Mucosa of gallbladder (tissue), 1 donor: ENCODE results near the gene KCNQ4. TPM values are rescaled to one million over a fixed set of nuclear protein-coding genes. Genes with fewer than 3 reads are reported as not detected.

Source experiments
- DNase-seq: peaks from one replicate; pipeline ENCODE4 v3.0.0-alpha.2; 2020; ENCODE audit warnings: low spot score
- total RNA-seq: library from RNA; stranded (reverse); gene quantifications from one replicate; pipeline ENCODE4 v1.2.1, GENCODE V29; 2021
- donor health status: DM: no; HTN: no; CAD: no.

KCNQ4 gene
- total RNA-seq, 1 donor from 2014 or later = 3.5 TPM

DNA sequence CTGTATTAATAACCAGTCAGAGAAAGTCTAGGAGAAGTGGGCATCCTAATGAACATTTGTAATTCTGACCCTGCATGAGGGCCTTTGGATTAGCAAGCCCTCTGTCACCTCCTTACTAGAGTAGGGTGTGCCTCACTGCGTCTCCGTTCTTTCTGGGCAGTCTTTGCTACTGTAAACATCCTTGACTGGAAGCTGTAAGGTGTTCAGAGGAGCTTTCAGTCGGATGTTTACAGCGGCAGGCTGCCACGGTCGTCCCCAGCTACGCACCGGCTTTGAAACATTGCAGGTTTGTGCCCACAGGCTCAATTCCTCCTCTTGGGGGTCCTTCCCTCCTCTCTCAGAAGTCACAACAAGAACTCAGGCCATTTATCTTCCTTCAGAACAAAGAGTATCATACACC lies 29.4 kb upstream of the KCNQ4 start:
- DNase-seq = no peak

GRCh38 chr1:40755067-40755466 lies 28.5 kb upstream of the KCNQ4 start:
- DNase-seq = peak; percentile 23

- DNase-seq = no peak
Measured at GRCh38 chr1:40756523-40756922, 27.1 kb upstream of the KCNQ4 start.

DNA sequence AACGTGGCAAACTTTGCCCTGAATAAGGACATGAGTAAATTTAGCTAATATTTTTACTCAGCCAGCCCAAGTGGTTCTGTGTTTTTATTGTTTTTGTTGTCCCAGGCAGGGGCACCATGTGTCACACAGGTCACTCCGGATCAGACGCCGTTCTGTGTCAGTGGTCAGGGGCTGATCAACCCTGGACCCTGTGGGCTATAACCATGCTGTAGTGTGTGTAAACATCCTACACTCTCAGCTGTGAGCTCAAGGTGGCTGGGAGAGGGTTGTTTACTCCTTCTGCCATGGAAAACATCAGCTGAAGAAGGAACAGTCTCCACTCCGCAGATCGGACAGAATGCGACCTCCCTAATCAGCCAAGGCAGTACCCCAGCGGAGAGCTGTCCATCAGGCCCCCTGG lies 26.5 kb upstream of the KCNQ4 start:
- no peak for DNase-seq

DNA sequence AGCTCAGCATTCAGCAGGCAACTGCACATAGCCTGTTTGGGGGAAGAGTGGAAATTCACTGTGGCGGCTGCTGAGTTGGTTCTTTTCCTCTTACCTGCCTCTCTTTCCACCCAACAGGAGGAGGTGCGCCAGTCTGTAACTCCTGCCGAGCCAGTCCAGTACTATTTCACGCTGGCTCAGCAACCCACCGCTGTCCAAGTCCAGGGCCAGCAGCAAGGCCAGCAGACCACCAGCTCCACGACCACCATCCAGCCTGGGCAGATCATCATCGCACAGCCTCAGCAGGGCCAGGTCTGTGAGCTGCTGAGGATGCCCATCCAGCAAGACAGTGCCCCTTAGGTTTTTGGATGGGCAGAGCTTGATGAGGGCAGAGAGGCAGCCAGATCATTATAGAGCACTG lies 25.6 kb upstream of the KCNQ4 start:
- DNase-seq = no peak

DNA sequence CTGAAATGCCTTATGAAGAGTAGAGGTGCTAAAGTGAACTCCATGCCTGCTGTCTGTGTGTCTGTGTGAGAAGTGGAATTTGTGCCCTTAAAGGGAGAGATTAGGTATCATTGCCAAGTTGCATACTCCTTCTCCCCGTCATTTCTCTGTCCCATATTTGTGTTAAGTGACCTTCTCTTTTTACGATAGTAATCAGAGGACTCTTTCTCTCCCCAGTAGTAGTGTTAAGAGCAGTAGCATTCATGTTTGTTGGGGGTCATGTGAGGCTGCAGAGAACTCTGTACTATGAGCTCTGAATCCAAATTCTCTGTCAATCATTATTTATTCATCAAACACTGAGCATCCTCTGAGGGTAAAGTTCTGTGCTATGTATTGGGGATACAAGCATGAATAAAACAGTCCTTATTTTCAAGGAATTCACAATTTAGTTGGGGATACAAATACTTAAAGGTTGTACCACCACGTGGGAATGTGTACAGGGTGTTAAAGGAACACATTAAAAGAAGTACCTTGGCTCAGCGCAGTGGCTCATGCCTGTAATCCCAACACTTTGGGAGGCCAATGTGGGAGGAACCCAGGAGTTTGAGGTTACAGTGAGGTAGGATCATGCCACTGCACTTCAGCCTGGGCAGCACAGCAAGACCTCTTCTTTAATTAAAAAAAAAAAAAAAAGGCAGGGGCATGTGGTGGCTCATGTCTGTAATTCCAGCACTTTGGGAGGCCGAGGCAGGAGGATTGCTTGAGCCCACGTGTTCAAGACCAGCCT lies 24.8 kb upstream of the KCNQ4 start:
- no peak for DNase-seq

DNA sequence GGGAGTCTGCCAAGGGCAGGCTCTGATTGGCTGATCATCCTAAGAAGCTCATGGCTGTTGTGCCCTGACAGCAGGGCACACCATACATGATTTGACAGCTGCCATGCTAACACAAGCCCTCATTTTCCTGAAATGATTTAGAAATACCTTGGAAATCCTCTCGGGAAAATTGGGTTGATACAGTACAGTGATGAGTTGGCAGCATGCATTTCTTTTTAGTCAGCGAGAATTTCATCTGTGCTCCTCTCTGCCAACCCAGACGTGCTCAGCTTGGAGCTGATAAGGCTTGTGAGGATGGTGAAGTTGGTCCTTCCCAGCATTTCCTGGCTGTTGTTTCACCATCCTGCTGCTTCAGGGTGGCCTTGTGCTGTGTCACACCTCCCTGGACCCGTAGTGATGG lies 22.6 kb upstream of the KCNQ4 start:
- no peak for DNase-seq

- no peak for DNase-seq
Measured at GRCh38 chr1:40762144-40762923, 21.3 kb upstream of the KCNQ4 start.

DNA sequence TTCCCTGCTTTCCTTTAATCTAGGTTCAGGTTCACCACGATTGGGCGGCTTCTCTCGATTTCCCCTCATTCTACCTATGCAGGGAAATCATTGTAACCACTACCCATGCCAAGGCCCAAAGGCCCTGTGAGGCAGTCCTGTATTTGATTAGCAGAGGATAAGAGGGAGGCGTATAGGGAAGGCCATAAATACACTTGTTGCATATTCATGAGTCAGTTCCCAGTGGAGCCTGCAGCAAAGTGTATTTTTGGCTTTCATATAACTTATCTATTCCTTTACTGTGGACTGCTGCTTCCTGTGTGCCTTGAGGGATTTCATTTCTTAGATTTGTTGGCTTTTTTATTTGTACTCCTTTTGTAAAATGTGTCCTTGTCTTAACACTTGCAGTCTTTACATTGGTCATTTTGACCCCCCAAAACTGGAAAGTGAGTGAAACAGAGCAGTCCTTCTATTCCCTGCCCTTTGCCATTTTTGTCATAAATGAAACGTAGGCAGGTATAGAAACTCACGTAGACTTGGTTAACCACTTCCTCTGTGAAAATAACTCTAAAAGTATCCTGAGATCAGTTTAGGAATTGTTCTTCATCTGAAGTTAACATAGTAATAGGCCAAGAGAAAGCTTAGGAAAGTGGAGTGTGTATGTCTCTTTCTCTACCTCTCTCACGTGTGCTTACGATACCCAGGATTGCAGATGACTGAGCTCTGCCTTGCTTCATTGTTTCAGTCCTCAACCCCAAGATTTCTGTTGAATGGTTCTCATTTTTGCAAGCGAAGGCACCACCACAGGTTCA lies 19.6 kb upstream of the KCNQ4 start:
- no peak for DNase-seq

DNA sequence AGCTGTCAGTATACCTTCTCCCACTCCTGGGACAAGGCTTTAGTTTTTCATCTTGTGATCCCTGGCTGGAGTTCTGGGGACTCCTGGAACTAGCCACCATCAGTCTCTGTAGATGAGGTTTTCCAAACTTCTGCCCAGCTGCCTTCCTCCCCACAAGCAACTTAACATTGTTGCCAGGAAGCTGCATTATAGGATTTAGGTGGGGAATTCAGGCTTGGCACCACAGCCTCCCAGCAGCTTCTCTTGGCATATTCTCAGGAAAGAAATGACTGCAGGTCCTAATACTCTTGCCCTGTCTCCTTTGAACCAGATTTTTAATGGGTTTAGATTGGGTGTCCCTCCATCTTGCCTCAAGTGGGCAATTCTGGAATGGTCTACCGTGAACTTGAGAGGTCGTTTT lies 18.6 kb upstream of the KCNQ4 start:
- DNase-seq = no peak

GRCh38 chr1:40766017-40766416 lies 17.6 kb upstream of the KCNQ4 start:
- no peak for DNase-seq

DNA sequence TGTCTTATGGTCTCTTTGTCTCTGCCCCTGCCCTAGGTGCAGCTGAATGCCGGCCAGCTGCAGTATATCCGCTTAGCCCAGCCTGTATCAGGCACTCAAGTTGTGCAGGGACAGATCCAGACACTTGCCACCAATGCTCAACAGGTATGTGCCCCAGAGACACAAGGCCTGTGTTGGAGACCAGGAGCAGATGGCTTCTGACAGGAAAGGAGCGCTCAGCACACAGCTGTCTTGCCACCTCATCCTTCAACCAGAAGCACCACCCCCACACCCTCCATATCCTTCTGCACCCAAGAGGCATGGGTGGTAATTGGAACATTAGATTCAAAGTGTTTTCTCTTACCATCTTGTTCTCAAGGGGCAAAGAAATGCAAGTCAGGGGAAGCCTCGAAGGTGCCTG lies 17.0 kb upstream of the KCNQ4 start:
- no peak for DNase-seq

DNA sequence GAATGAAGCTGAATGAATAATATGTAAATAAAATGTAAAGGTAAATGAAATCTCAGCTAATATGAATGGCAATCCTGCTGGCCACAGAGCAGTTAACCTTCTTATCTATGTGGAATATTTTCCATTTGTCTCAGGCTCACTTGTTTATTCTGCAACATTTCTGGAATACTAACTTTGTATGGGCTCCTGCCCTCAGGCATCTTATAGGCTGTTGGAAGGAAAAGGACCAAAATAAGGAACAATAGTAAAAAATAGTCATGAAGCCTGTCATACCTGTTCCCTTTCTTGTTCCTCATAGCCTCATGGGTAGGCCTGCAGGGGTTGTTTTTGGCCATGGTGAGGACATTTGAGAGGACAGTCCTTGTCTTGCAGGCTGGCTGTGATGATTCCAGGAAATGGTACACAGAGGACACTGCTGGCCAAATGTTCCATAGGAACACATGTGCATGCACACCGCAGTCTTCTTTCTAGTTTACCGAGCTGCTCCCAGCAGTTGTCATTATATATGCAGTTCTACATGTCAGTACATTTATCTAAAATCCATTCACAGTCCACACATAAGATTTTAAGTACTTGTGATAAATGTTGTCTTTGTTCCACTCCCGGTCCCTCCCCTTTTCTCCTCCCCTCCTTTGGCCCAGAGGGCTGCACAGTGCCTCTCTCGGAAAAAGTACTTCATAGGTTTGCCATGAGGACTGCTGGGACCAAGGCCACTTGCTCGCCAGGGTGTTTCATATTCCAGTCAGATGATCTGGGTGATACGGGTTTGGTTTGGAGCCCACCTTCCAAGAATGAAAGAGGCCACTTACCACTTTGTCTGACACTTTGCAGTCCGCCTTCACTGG lies 15.2 kb upstream of the KCNQ4 start:
- no peak for DNase-seq

DNA sequence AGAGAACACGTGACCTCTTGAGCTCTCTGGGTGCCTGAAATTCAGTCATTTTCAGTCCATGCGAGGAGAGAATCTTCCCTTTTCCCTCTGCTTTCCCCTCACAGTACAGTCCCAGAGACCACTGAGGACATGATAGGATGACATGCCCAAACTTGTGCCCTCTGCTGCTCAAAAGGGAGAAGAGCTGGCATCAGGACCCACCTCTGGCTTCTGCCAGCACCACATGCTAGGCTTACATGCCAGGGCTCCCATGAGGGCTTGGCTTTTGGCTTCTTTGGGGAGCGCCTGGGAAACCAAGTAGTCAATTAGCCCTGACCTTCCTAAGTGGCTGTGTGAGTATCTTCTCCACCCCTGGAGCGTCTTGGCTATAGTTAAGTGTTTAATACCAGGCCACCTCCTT lies 13.8 kb upstream of the KCNQ4 start:
- DNase-seq = no peak

DNA sequence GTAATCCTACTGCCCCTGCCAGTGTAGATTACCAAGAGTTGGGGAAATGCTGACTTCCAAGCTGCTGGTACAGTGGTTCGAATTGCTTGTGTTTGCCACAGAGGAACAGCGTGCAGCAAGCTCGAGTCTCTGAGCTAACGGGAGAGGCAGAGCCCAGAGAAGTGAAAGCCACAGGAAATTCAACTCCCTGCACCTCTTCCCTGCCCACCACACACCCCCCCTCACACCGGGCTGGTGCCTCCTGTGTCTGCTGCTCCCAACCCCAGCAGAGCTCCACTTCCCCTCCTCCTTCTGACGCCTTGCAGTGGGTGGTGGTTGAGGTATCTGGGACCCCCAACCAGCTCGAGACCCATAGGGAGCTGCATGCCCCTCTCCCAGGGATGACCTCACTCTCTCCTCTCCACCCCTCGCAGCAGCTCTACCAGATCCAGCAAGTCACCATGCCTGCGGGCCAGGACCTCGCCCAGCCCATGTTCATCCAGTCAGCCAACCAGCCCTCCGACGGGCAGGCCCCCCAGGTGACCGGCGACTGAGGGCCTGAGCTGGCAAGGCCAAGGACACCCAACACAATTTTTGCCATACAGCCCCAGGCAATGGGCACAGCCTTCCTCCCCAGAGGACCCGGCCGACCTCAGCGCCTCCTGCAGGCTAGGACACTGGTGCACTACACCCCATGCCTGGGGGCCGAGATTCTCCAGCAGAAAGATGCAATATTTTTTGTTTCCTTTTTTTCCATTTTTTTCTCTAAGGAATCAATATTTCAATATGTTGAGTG lies 13.1 kb upstream of the KCNQ4 start:
- DNase-seq = no peak

DNA sequence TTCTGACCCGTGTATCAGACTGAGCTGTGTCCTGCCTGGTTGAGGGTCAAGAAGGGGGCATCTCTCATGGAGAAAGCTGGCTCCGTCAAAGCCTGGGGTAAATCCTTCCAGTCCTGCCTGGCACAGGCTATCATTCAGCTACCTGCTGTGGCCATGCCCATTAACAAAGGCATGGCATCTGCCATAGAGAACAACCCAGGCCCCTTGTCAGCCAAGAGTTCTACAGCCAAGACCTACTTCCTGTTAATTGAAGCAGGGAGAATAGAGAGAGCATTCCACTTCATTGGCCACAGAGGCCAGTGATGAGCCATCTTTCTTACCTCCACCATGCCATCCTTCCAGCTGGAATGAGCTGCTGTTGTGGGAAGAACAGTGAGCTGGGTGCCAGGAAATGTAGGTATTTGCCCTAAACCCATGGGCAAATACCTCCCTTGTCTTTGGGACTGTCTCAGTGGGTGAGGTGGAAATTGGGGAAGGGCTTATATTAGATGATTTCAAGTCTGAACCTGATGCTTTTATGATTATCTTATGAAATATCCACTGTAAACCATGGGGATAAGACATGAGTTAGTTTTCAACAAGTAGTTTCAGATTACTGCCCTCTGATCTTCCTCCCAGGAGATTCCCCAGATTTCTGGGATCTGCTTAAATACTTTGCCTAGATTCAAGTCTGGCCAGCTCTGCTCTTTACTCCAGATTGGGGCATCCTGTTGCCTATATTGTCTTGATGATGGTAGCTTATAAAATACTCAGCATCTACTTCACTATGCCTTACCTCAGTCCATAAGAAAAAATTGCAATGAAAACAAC lies 11.2 kb upstream of the KCNQ4 start:
- no peak for DNase-seq

GRCh38 chr1:40773748-40774265 lies 9.8 kb upstream of the KCNQ4 start:
- DNase-seq = no peak

- peak; percentile 49 for DNase-seq
Measured at GRCh38 chr1:40774266-40774998, 9.2 kb upstream of the KCNQ4 start.
